Spleen (tissue), 11 donors: ENCODE results near the gene FIBCD1. TPM values are rescaled to one million over a fixed set of nuclear protein-coding genes. Genes with fewer than 3 reads are reported as not detected.

Source experiments
- DNase-seq: peaks from one replicate; pipeline ENCODE4 v3.0.0-alpha.2; 2020
- H3K27ac ChIP-seq, 8 donors: fragments of 200-600 bp; sonication (generic) in 7 of 8; 1 replicate in 4 of 8; 2 replicates in 4 of 8; pipeline versions ENCODE4 v1.5.0 to v1.8.0; 2016 to 2021; ENCODE audit warnings: inconsistent platforms in 4 of 8, mild to moderate bottlenecking in 4 of 8, moderate library complexity in 1 of 8
- H3K27me3 ChIP-seq, 7 donors: fragments of 200-600 bp; sonication (generic) in 6 of 7; replicated peaks in 1 of 7; 1 replicate in 4 of 7; 2 replicates in 3 of 7; pipeline versions ENCODE4 v1.5.0 to v1.8.0; 2016 to 2021; ENCODE audit warnings: inconsistent platforms in 3 of 7, mild to moderate bottlenecking in 1 of 7
- H3K36me3 ChIP-seq, 6 donors: fragments of 200-600 bp; sonication (generic) in 5 of 6; 1 replicate in 4 of 6; 2 replicates in 2 of 6; pipeline versions ENCODE4 v1.5.0 to v1.8.0; 2016 to 2021; ENCODE audit warnings: inconsistent platforms in 2 of 6
- H3K4me1 ChIP-seq, 6 donors: fragments of 200-600 bp; sonication (generic) in 5 of 6; 1 replicate in 3 of 6; 2 replicates in 3 of 6; pipeline versions ENCODE4 v1.5.0 to v1.8.0; 2016 to 2021; ENCODE audit warnings: inconsistent platforms in 3 of 6
- H3K4me3 ChIP-seq, 8 donors: fragments of 200-600 bp; sonication (generic) in 7 of 8; 1 replicate in 4 of 8; 2 replicates in 4 of 8; pipeline versions ENCODE4 v1.5.0 to v1.8.0; 2016 to 2021; ENCODE audit warnings: inconsistent platforms in 4 of 8, mild to moderate bottlenecking in 4 of 8, moderate library complexity in 2 of 8
- H3K9me3 ChIP-seq, 8 donors: fragments of 200-600 bp; sonication (generic) in 7 of 8; 1 replicate in 4 of 8; 2 replicates in 4 of 8; pipeline versions ENCODE4 v1.5.0 to v1.8.0; 2016 to 2021; ENCODE audit warnings: inconsistent platforms in 4 of 8
- CTCF ChIP-seq, 11 experiments: fragments of 200-600 bp in 7 of 11; fragments of 450-650 bp in 4 of 11; sonication (generic) in 4 of 11; IDR thresholded peaks in 8 of 11; conservative IDR thresholded peaks in 3 of 11; 1 replicate in 7 of 11; 2 replicates in 4 of 11; pipeline versions ENCODE4 v1.4.0 to v1.8.0; 2016 to 2021; ENCODE audit warnings: antibody characterized with exemption in 11 of 11, inconsistent platforms in 4 of 11, mild to moderate bottlenecking in 1 of 11
- POLR2A ChIP-seq, 3 donors: fragments of 450-650 bp; IDR thresholded peaks; one replicate each; pipeline ENCODE4 v1.5.1; 2017; ENCODE audit warnings: antibody characterized with exemption in 3 of 3, mild to moderate bottlenecking in 1 of 3
- POLR2AphosphoS5 ChIP-seq, 3 donors: sonication (generic); formaldehyde crosslinking; IDR thresholded peaks; one replicate each; pipeline ENCODE4 v1.5.1; 2017; ENCODE audit warnings: antibody characterized with exemption in 3 of 3
- WGBS, 5 donors: extraction: QIAGEN DNeasy Blood & Tissue Kit in 3 of 5; methylation state at CpG; one replicate each; pipeline versions ENCODE4 v1.1.5 to v1.1.7; 2013 to 2018; 5-methylcytosine and 5-hydroxymethylcytosine counted together
- intact Hi-C: fragments of 100-400 bp; cut with DNase I; formaldehyde crosslinking; loops from one replicate; pipeline ENCODE4 v1.15.0; 2023; ENCODE audit warnings: low total_unique reads
- polyA plus RNA-seq, 3 donors: library from polyadenylated mRNA; stranded (reverse); fragments of 200-250 nt; gene quantifications; one replicate each; pipeline ENCODE4 v1.2.1, GENCODE V29; 2013
- total RNA-seq, 7 donors: library from RNA; depleted of rRNA in 3 of 7; stranded (reverse); fragments of >200 nt in 3 of 7; fragmentation: NEBNext Ultra II Directional in 4 of 7; extraction: Animal tissue kit (Norgen Biotek cat#: 25700) in 4 of 7; gene quantifications; one replicate each; pipeline versions ENCODE4 v1.1.0 to v1.2.1, GENCODE V29; 2016 to 2021
- donor health status: healthy with polysubstance abuse.
- donor health status: DM: no; HTN: no; CAD: no; lungs with moderate emphysema.
- donor health status: DM: no; HTN: no; CAD: no.
- donor health status: Bipolar disorder and iron deficiency.
- donor health status: healthy.
- donor health status: DM: no; HTN: no; CAD: no.
- donor health status: DM: yes; HTN: yes; CAD: no.

Gene FIBCD1
- total and polyA plus RNA-seq, 10 donors = 0.02 to 0.51 (median 0.35) TPM; not detected in 3

- Histone ChIP-seq H3K4me3 (no peak overlapping the region), H3K27me3 (peaks cover 0 to 36% (median 4%) of the 10 kb centered on the region in 7 donors), H3K4me1 (no peaks in the 10 kb centered on the region), H3K36me3 (no peaks in the 10 kb centered on the region), H3K27ac (no peak overlapping the region), H3K9me3 (no peaks in the 10 kb centered on the region)
- 61 to 79% (median 69%) methylated on average over 12 of the region's 12 CpGs for WGBS, 5 donors
- no peak for DNase-seq
- TF ChIP-seq POLR2AphosphoS5 (IDR thresholded peaks at IDR 0.05) (no peak), POLR2A (IDR thresholded peaks at IDR 0.05) (no peak), CTCF (IDR thresholded peaks at IDR 0.05 in 8 of 11, conservative IDR thresholded peaks at IDR 0.05 in 3 of 11) (no peak)
- intact Hi-C loops = no loop called here
Observed at GRCh38 chr9:130971294-130971849, 32.3 kb upstream of the FIBCD1 start.

GRCh38 chr9:130970855-130971254, 31.8 kb upstream of the FIBCD1 start:
- Histone ChIP-seq H3K27ac (no peak overlapping the region), H3K4me3 (no peak overlapping the region), H3K9me3 (no peaks in the 10 kb centered on the region), H3K4me1 (no peaks in the 10 kb centered on the region), H3K27me3 (peaks cover 0 to 36% (median 4%) of the 10 kb centered on the region in 7 donors), H3K36me3 (no peaks in the 10 kb centered on the region)
- no peak for DNase-seq
- TF ChIP-seq POLR2AphosphoS5 (IDR thresholded peaks at IDR 0.05) (no peak), POLR2A (IDR thresholded peaks at IDR 0.05) (no peak), CTCF (IDR thresholded peaks at IDR 0.05 in 8 of 11, conservative IDR thresholded peaks at IDR 0.05 in 3 of 11) (no peak)
- intact Hi-C loops = no loop called here
- WGBS, 5 donors = 73 to 93% (median 83%) methylated on average over 3 of the region's 3 CpGs

GRCh38 chr9:130970052-130970451, 31.0 kb upstream of the FIBCD1 start:
- no peak for DNase-seq
- no peaks in the 10 kb centered on the region for H3K9me3 ChIP-seq
- TF ChIP-seq CTCF (IDR thresholded peaks at IDR 0.05 in 8 of 11, conservative IDR thresholded peaks at IDR 0.05 in 3 of 11) (no peak), POLR2A (IDR thresholded peaks at IDR 0.05) (no peak), POLR2AphosphoS5 (IDR thresholded peaks at IDR 0.05) (no peak)

GRCh38 chr9:130965680-130966079, 26.6 kb upstream of the FIBCD1 start:
- no peak for TF ChIP-seq POLR2A (IDR thresholded peaks at IDR 0.05)
- Histone ChIP-seq H3K4me3 (no peak overlapping the region), H3K27me3 (peaks cover 0 to 17% (median 0%) of the 10 kb centered on the region in 7 donors), H3K4me1 (no peaks in the 10 kb centered on the region), H3K27ac (no peak overlapping the region), H3K36me3 (no peaks in the 10 kb centered on the region), H3K9me3 (peaks cover 0 to 4% (median 0%) of the 10 kb centered on the region in 8 donors)
- DNase-seq = no peak
- intact Hi-C loops = no loop called here
- 80 to 95% (median 86%) methylated on average over 7 of the region's 7 CpGs for whole genome bisulfite sequencing, 5 donors

More at GRCh38 chr9:130970052-130970451, 31.0 kb upstream of the FIBCD1 start:
- Histone ChIP-seq H3K4me1 (no peaks in the 10 kb centered on the region), H3K4me3 (no peak overlapping the region), H3K36me3 (no peaks in the 10 kb centered on the region), H3K27me3 (peaks cover 0 to 36% (median 4%) of the 10 kb centered on the region in 7 donors), H3K27ac (no peak overlapping the region)
- WGBS, 5 donors = 75 to 86% (median 85%) methylated on average over 10 to 12 of the region's 12 CpGs
- intact Hi-C loops = no loop called here
